ENCODE measurements around the gene PTCSC3.
"Not testable (repeated sequence)": the region's sequence is repeated elsewhere in the genome, so short reads cannot be mapped to it uniquely, and the experiment has no call there.

Gene PTCSC3

GRCh38 chr14:36174767-36175424 lies 1.6 kb downstream of the PTCSC3 start:
- no peak for DNase-seq (ENCODE audit: low read depth in 2 of 2)

GRCh38 chr14:36173161-36173560 lies 3.4 kb downstream of the PTCSC3 start:
- no peak for DNase-seq (ENCODE audit: low read depth in 2 of 2)

GRCh38 chr14:36171607-36172006 lies 4.9 kb downstream of the PTCSC3 start:
- DNase-seq (ENCODE audit: low read depth in 2 of 2) = no peak

- no peak for DNase-seq (ENCODE audit: low read depth in 2 of 2)
These were observed 9.1 kb downstream of the PTCSC3 start for GRCh38 chr14:36167431-36167830.

GRCh38 chr14:36163451-36163850 lies 13.1 kb downstream of the PTCSC3 start:
- DNase-seq (ENCODE audit: low read depth in 2 of 2) = no peak

GRCh38 chr14:36162267-36162666 lies 14.3 kb downstream of the PTCSC3 start:
- DNase-seq (ENCODE audit: low read depth in 2 of 2) = no peak

- DNase-seq (ENCODE audit: low read depth in 2 of 2) = no peak
These were observed 14.7 kb downstream of the PTCSC3 start for GRCh38 chr14:36161776-36162175.

- no peak for DNase-seq (ENCODE audit: low read depth in 2 of 2)
These were observed 25.2 kb downstream of the PTCSC3 start for GRCh38 chr14:36151335-36151734.

- DNase-seq (ENCODE audit: low read depth in 2 of 2) = no peak
These were observed 42.5 kb downstream of the PTCSC3 start for GRCh38 chr14:36134038-36134437.

GRCh38 chr14:36132826-36133225 lies 43.7 kb downstream of the PTCSC3 start:
- no peak for DNase-seq (ENCODE audit: low read depth in 2 of 2)

- DNase-seq (ENCODE audit: low read depth in 2 of 2) = no peak
These were observed 46.3 kb downstream of the PTCSC3 start for GRCh38 chr14:36130186-36130585.

GRCh38 chr14:36129181-36129580 lies 47.3 kb downstream of the PTCSC3 start:
- DNase-seq (ENCODE audit: low read depth in 2 of 2) = no peak

GRCh38 chr14:36113341-36113740 lies 63.2 kb downstream of the PTCSC3 start:
- no peak for DNase-seq (ENCODE audit: low read depth in 2 of 2)

GRCh38 chr14:36111822-36112583 lies 64.5 kb downstream of the PTCSC3 start:
- no peak for DNase-seq (ENCODE audit: low read depth in 2 of 2)

GRCh38 chr14:36105401-36105800 lies 71.1 kb downstream of the PTCSC3 start:
- no peak for DNase-seq (ENCODE audit: low read depth in 2 of 2)

- not testable (repeated sequence) for DNase-seq (ENCODE audit: low read depth in 2 of 2)
These were observed 72.3 kb downstream of the PTCSC3 start for GRCh38 chr14:36104258-36104657.

GRCh38 chr14:36099619-36100018 lies 76.9 kb downstream of the PTCSC3 start:
- DNase-seq (ENCODE audit: low read depth in 2 of 2) = no peak

- DNase-seq (ENCODE audit: low read depth in 2 of 2) = no peak
These were observed 79.2 kb downstream of the PTCSC3 start for GRCh38 chr14:36097356-36097755.

GRCh38 chr14:36096090-36096489 lies 80.4 kb downstream of the PTCSC3 start:
- peak; percentile 9 to 26 for DNase-seq (ENCODE audit: low read depth in 2 of 2)

- no peak for DNase-seq (ENCODE audit: low read depth in 2 of 2)
These were observed 81.6 kb downstream of the PTCSC3 start for GRCh38 chr14:36094963-36095362.

GRCh38 chr14:36091096-36091495 lies 85.4 kb downstream of the PTCSC3 start:
- peak; percentile 89 to 90 for DNase-seq (ENCODE audit: low read depth in 2 of 2)

- peak in 1 of 2 experiments; percentile 31 for DNase-seq (ENCODE audit: low read depth in 2 of 2)
These were observed 89.1 kb downstream of the PTCSC3 start for GRCh38 chr14:36087411-36087810.

GRCh38 chr14:36086629-36087395 lies 89.7 kb downstream of the PTCSC3 start:
- peak; percentile 42 to 48 for DNase-seq (ENCODE audit: low read depth in 2 of 2)

All from fibroblast of skin of left biceps (primary cell).